ENCODE results near the gene HOXA9.

HOXA9 gene

GRCh38 chr7:27172315-27172774 is 7.0 kb upstream of the HOXA9 start:
- no peak for TF ChIP-seq CTCF (IDR thresholded peaks at IDR 0.05; ENCODE audit: extremely low read depth, insufficient read depth, missing control alignments)
- in situ Hi-C loops (cut with MboI; ENCODE audit: low pct_unique_long_range_greater_than_20kb, low sequenced_read_pairs, unreplicated experiment), result loop anchor here (25.0 kb wide), 1 partner anchor 810 kb away; no protein-coding TSS in a partner anchor
- DNase-seq (ENCODE audit: low spot score), result no peak

- in situ Hi-C loops (cut with MboI; ENCODE audit: low pct_unique_long_range_greater_than_20kb, low sequenced_read_pairs, unreplicated experiment), result loop anchor here (25.0 kb wide), 1 partner anchor 809 kb away; no protein-coding TSS in a partner anchor
- no peak for DNase-seq (ENCODE audit: low spot score)
- no peak for TF ChIP-seq CTCF (IDR thresholded peaks at IDR 0.05; ENCODE audit: extremely low read depth, insufficient read depth, missing control alignments)
Measured at GRCh38 chr7:27171637-27172314, 6.4 kb upstream of the HOXA9 start.

DNA sequence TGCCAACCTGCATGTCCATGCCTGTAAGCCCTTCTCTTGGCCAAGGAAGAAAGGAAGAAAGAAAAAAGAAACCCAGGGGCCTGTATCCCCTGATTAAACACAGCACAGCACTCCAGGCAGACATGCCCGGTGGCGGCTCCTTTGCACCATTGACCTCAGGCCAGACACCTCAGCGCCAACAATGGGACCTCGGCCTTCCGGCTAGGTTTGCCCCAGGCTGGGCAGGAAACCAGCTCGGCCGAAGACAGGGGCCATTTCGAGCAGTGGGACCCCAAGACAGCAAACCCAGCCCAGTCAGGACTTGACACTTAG is 5.9 kb upstream of the HOXA9 start:
- DNase-seq (ENCODE audit: low spot score), result no peak
- no peak for TF ChIP-seq CTCF (IDR thresholded peaks at IDR 0.05; ENCODE audit: extremely low read depth, insufficient read depth, missing control alignments)
- in situ Hi-C loops (cut with MboI; ENCODE audit: low pct_unique_long_range_greater_than_20kb, low sequenced_read_pairs, unreplicated experiment), result loop anchor here (25.0 kb wide), 1 partner anchor 809 kb away; no protein-coding TSS in a partner anchor

DNA sequence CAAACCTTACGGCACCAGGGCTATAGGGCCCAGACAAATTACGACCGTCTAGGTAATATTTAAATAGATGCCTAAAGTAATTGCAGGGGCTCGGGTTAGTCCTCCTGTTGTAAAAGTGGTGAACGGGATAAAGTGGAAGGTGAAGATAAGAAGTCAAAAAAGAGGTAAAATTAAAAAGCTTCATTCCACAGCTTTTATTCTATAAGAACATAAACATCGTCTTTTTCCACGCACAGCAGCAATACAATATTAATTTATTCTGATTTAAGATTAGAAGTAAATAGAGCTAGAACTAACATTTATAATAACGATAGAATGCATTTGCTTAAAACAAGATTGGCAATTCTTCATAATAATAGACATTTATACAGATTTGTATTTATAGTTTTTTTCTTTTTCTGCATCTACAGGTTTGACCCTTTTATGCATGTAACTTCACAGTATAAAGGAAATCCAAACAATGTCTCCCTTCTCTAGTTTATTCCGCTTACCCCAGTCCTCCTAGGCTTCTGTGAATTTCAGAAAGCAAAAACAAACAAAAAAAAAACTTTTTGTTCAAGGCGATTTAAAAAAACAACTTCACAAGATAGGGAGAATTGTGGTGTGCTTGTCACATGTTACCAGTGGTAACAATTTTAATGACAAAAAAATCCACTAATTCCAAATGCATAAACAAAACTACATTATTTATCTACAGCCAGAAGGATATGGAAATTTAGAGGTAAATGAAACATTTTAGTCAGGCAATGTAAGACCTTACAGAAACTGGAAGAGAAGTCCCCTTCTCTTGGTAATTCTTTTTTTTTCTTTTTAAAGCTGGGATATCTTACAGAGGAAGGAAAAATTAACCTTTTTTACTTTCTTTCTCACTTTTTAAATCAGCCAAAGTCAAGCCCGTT is 5.3 kb upstream of the HOXA9 start:
- TF ChIP-seq CTCF (IDR thresholded peaks at IDR 0.05; ENCODE audit: extremely low read depth, insufficient read depth, missing control alignments), result no peak
- DNase-seq (ENCODE audit: low spot score), result no peak
- in situ Hi-C loops (cut with MboI; ENCODE audit: low pct_unique_long_range_greater_than_20kb, low sequenced_read_pairs, unreplicated experiment), result loop anchor here (25.0 kb wide), 1 partner anchor 808 kb away; no protein-coding TSS in a partner anchor

DNA sequence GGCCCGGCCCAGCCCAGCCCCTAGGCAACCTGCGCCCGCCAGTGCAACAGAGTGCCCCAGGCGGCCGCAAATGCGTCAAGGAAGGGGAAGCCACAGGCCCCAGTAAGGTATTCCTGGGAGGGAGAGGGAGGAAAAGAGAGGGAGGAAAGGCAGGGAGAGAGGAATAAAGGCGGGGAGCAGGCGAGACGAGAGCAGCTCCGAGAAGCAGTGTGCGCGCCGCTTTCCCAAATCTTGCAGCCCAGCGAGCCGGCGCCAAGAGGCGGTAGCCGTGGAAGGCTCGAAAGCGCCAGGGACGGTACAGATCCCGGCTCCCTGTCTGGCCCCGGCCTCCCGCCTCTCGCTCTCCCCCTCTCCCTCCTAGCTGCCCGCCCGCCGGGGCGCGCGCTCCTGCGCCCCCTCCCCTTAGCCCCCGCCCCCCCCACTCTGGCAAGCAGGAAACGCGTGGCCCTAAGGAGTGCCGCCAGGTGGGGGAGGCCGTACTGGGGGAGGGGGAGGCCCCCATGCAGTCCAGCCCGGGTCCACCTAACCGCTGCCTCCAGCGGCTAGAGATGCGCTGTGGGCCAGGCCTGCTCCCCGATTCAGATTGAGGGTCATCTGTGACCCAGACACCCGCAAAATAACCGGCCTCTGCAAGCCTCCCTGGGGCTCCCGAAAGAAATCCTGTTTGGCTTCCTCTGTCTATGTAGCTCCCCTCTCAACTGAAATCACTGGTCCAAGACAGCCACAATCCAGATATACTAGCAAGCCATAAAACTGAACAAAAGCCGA is 4.5 kb upstream of the HOXA9 start:
- no peak for DNase-seq (ENCODE audit: low spot score)
- no peak for TF ChIP-seq CTCF (IDR thresholded peaks at IDR 0.05; ENCODE audit: extremely low read depth, insufficient read depth, missing control alignments)

More for the DNA sequence above, 4.5 kb upstream of the HOXA9 start:
- in situ Hi-C loops (cut with MboI; ENCODE audit: low pct_unique_long_range_greater_than_20kb, low sequenced_read_pairs, unreplicated experiment), result loop anchor here (10.0 to 25.0 kb wide), 2 partner anchors 808 to 1315 kb away; no protein-coding TSS in a partner anchor
